ACHN (cell line): Measurements from ENCODE around the gene BMAL1.

Source experiments
- DNase-seq: peaks from one replicate; pipeline ENCODE4 v3.0.0-alpha.2; 2015
- in situ Hi-C: cut with HindIII; loops from 2 replicates; pipeline ENCODE4 v1.10.0; 2017; ENCODE audit warnings: low sequenced_read_pairs, low pct_ligation_motif_present, low pct_unique_long_range_greater_than_20kb

The BMAL1 gene

GRCh38 chr11:13287036-13287435 is 9.4 kb downstream of the BMAL1 start:
- in situ Hi-C loops: no loop called here
- no peak for DNase-seq

- no peak for DNase-seq
- in situ Hi-C loops: no loop called here
Measured at GRCh38 chr11:13287681-13288080, 10.1 kb downstream of the BMAL1 start.

DNA sequence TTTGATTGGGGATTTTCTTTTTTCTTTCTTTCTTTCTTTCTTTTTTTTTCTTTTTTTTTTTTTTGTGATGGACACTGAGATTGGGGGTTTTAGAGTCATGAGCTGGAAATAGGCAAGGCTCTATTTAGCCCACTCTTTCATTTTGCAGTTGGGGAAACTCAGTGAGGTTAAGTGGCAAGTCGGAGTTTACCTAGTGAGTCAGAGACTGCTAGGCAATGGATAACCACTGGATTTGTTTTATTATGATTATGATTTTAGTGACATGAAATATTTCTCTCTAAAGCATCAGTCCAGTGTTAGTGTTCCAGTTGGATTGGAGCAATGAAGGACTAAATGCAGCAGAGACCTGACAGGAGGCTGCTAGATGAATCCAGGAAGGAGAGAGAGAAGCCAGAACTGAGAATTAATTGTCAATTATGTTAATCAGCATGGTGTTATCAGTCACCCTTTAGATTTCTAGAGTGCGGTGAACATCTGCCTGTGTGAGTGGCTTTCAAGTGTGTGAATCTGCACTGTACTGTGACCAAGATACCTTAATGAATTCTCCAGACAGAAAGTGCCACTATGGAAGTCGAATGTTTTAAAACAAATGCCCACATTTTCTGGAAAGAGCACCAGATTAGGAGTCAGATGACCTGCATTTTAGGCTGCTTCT is 10.9 kb downstream of the BMAL1 start:
- in situ Hi-C loops: no loop called here
- DNase-seq: no peak

DNA sequence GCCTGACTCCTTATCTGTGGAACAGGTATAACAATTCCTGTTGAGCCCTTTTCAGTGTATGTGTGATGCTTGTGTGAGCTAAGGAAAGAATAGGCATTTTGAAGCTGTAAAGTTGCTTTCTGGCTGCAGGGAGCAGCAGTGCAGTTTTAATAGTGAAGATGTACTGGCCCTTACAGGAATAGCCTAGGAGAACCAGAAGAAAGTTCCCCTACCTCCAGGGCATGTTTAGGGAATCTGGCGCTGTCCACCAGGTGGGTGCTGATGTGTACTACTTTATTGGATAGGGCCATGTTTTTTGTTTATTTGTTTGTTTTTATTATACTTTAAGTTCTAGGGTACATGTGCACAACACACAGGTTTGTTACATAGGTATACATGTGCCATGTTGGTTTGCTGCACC is 11.5 kb downstream of the BMAL1 start:
- in situ Hi-C loops: no loop called here
- peak; percentile 39 for DNase-seq

DNA sequence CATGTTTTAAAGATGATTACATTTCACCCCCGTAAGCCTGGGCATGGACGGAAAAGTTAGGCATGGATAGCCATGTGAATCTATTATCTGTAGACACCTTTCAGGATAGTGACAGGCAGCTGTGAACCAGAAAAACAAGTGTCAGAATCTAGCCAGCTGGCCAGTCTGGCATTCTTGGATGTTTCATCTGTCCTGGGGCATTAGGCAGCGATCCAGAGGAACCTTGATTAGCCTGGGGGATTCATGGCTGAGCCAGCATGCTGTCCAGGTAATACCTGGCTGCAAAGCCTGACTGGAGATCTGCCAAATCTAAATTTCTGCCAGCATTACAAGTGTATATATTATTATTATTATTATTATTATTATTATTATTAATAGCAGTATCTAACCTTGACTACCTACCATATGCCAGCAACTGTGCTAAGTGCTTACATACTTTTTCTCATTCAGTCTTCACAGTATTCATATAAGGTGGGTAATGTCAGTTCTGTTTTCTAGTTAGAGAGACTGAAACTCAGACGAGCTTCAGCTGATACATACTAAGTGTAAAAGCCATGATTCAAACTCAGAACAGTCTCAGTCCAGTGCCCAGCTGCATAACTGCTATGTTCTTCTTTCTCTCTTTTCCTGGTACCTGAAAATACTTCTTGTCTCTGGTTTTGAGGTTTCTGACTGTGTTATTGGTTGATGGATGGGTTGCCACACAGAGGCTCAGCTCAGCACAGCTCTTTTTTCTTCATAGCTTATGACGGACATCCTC is 12.8 kb downstream of the BMAL1 start:
- in situ Hi-C loops: no loop called here

DNA sequence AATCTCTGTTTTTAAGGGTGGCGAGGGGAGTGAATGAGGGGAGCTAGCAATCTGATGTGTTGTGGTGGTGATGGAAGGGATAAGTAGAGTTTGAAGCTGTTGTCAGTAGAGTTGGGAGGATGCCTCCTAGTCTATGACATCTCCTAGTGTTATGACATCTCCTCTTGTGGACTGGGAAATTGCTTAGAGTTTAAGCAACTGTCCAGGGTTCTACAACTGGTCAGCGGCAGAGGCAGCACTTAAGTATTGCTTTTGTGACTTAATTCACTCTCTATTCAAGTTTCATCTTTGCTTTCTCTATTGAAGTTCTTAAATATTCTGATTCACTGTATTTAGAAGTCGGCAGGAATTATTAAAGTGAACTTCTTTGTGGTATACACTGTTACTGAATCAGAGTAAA is 13.8 kb downstream of the BMAL1 start:
- in situ Hi-C loops: no loop called here
- DNase-seq: no peak

More for the DNA sequence above, 12.8 kb downstream of the BMAL1 start:
- no peak for DNase-seq

DNA sequence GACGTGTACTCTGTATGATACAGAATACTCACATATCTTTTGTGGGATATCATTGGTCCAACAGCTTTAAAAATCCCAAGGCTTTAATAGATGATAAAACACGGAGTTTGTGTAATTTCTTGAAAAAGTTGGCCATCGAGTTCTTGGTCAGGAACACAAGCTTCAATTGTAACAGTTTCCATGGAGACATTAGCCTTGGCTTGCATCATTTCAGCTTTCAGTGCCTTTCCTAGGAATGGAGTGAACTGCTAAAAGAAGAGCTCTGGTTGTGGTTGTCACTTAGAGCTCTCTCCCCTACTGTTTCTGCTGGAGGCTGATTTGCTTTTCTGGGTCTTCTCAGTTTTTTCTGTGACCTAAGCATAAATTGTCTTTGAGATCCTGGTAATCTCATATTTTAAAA is 14.2 kb downstream of the BMAL1 start:
- in situ Hi-C loops: no loop called here
- no peak for DNase-seq

DNA sequence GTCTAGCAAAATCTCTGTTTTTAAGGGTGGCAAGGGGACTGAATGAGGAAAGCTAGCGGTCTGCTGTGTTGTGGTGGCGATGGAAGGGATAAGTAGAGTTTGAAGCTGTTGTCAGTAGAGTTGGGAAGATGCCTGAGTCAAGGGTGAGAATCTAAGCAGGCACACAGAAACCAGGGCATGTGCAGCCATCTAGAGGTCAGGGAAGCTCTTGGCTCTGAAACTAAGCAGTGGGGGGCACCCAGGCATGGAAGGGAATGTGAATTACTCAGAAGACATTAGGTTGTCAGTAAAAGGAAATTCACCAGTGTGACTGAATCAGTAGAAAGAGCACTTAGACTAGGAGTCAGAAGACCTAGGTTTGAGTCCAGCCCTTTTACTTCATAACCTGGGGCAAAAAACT is 15.4 kb downstream of the BMAL1 start:
- peak; percentile 19 for DNase-seq
- in situ Hi-C loops: no loop called here

DNA sequence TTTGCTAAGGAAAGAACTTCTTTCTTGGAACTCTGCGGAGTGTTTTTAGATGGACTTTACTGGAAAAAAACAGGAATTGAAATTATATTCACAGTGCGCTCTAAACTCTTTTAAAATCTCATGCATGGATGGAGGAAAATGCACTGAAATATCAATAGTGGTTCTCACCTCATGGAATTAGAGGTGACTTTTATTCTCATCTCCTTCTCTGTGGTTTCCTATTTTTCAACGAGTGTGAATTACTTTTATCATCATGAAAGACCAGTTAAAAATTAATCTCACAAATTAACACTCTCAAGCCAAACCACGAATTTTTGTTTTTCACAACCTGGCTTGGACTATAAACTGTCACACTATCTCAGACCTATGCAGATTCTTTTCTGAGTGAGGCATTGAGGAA is 16.6 kb downstream of the BMAL1 start:
- no peak for DNase-seq
- in situ Hi-C loops: no loop called here

DNA sequence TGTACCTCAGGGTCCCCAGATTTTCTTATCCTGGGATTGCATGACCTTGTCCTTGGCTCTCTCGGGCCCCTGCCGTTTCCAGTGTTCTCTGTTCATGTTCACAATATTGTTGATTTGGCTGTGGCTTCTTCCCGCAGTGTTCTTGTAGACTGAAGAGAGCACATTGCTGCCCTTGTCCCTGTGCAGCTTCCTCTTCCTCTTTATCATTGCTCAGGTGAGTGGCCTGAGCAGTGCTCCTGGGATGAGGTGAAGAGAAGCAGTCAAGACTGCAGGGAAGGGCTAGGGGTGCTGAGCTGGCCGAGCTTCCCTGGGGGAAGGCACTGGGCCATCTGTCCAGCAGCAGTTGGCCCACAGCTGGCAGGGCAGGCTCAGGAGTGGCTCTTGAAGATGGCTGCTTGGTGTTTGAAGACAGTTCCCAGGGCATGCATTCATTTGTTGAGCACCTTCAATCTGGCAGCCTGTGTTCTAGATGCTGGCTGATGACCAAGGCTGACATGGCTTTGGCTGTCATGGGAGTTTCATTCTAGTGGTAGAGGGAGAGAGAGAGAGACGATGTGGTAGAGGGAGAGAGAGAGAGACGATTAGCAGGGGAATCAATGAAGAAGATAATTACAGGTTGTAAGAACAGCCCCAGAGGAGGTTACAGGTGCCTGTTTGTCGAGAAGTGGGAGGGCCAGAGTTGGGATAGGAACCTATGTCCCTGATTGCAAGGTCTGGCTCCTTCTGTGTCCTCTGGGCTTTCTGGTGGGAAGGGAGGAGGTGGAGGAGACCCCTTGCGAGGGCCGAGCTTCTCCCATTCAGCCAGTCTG is 17.4 kb downstream of the BMAL1 start:
- in situ Hi-C loops: no loop called here
- DNase-seq: no peak

DNA sequence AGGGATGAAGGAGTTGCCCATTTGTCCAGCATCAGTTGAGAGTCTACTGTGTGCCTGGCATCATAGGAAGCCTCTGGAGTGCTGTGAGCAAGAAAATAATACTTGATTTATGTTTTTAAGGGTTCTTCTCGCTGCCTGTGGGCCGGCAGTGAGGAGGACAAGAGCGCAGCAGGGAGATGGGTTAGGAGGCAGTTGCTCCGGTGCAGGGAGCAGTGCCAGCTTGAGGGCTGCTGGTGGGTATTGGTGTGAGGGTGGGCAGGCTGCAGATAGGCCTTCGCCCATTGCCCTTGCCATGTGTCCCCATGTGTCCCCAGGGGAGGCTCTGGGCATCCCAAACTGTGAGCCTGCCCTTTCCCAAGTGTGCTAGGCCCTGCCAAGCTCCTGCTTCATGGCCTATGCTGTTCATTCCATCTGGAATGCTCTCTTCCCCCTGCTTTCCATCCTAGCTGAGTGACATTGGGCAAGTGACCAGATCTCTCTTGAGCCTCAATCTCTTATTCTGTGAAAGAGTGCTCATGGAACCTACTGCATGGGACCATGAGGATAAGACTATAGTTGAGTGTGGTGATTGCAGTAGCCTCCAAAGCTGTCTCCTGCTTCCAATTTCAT is 19.8 kb downstream of the BMAL1 start:
- in situ Hi-C loops: no loop called here
- DNase-seq: no peak

GRCh38 chr11:13297917-13298356 is 20.3 kb downstream of the BMAL1 start:
- no peak for DNase-seq
- in situ Hi-C loops: no loop called here

DNA sequence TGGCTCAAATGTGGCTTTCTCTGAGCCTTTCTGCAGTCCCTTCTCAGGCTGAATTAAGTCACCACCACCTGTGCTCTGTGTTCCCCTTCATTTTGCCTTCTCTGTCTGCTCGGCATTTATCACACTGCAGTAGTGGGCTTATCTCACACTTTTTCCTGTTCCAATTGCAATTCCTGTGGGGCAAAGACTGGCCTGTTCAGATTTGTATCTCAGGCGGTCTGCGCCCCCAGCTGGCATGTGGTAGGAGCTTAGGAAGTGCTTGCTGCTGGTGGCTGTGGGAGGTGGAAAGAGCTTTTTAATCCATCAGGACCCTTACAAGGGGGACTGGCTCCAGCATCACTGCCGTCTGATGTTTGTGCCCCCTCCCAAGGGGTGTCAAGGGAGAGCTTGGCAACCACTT is 21.2 kb downstream of the BMAL1 start:
- in situ Hi-C loops: no loop called here
- DNase-seq: no peak

- in situ Hi-C loops: no loop called here
- DNase-seq: no peak
Measured at GRCh38 chr11:13301522-13301921, 23.9 kb downstream of the BMAL1 start.

- no peak for DNase-seq
- in situ Hi-C loops: no loop called here
Measured at GRCh38 chr11:13302420-13302958, 24.9 kb downstream of the BMAL1 start.

- no peak for DNase-seq
- in situ Hi-C loops: no loop called here
Measured at GRCh38 chr11:13303668-13304649, 26.4 kb downstream of the BMAL1 start.

DNA sequence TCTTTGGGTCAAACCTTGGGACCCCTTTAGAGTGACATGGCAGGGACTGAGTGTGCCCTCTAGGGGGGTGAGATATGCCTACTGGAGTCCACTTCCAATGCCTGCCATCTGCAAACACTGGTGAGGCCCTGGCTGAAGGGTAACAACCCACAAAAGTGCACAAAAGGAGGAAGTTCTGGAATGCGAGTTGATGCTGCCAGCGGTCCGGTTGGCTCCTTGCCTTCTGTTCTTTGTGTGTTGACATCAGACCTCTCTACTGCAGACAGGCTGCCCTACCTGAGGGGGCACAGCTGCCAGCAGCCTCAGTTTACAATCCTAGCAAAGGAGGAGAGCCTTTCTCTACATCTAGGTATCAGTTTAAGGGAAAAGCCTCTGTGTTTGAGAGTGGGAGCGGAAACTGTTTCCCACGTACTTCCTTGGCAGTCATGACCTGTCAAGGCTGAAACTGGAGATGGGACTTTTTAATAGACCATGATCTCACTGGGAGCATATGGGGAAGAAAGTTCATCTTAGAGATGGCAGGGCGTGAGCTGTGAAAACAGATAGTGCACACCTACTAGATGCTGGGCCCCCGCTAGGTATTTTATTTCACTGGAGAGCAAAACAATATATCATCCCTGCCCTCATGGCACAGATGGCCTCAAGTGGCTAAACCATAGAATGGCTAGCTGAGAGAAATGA is 27.2 kb downstream of the BMAL1 start:
- DNase-seq: no peak
- in situ Hi-C loops: no loop called here
